IPS DF 4.7 (cell line): ENCODE data around the gene LGMN.
A peak's percentile ranks its signal among the peaks of the same experiment; 100 is the strongest.
"Not testable (repeated sequence)": the region's sequence is repeated elsewhere in the genome, so short reads cannot be mapped to it uniquely, and the experiment has no call there.

Experiments used
- DNase-seq: peaks from one replicate; pipeline ENCODE4 v3.0.0-alpha.2; 2013; ENCODE audit warnings: low spot score; ENCODE audit errors: extremely low read depth

Gene LGMN

DNA sequence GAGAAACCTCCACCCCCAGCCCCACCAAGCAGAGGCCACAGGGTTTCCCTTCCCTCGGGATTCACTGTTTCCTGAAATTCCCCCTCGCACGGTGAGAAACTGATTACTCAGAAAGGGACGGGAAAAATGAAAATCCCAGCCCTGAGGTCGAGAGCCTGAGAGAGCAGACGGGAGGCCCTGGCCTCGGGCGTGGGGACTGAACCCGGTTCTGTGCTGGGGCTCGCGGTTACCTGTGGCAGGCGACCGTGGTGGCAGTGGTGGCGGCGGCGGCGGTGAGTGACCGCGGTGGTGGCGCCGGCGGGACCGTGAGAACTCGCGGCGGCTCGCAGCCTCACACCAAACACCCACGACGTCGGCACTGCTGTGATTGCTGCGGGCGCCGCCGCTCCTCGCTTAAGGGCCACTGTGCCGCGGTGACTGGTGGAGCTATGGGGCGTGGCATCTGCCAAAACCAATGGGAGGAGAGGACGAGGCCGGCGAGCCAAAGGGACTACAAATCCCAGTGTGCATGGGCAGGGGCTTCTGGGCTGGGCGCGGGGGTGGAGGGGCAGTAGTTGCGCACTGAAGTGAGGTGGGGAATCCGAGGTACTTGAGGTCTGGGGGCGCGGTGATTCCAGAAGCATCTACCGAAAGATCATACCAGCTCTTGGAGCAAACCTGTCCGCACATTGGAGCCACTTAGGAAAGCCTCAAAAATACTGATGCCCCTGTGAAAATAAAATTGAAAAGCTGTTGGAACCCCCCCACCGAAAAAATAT is at the start of gene LGMN:
Gene LGMN (minus strand): TSS at position 369 of the 758 bp plus-strand sequence. CDS start 15,841 bp downstream, outside the sequence.
- DNase-seq, result peak; percentile 81

DNA sequence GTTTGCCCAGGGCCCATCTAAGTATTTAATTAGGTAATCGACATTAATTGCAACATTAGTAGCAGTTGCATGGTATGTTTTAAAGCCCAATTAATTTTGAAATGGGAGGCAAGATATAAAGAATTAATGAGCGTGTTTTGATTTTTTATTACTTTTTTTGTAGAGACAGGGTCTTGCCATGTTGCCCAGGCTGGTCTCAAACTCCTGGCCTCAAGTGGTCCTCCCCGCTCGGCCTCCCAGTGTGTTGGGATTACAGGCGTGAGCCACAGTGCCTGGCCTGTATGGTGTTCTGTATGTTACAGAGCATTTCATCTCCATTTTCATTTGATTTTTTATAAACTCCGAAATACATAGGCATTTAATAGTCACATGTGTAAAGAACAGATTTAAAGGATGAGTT is 46.5 kb upstream of the LGMN start:
- DNase-seq, result no peak

DNA sequence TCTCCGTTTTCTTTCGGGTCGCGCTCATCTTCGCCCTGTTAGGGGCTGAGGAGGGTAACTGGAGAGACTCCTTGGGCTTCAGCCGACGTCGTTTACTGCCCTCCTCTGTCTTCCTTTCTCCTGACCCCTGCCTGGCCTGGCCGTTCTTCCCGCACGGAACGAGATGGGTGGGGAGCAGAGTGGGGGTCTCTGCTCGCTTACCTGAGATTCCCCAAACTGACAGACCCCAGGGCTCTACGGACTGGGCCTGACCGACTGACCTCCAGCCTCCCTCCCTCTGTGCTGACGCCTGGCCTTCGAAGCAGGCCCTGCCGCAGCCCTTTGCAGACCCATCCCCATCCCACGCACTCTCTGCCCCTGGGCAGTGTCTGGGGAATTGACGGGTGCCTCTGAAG is 46.1 kb upstream of the LGMN start:
- DNase-seq, result no peak

DNA sequence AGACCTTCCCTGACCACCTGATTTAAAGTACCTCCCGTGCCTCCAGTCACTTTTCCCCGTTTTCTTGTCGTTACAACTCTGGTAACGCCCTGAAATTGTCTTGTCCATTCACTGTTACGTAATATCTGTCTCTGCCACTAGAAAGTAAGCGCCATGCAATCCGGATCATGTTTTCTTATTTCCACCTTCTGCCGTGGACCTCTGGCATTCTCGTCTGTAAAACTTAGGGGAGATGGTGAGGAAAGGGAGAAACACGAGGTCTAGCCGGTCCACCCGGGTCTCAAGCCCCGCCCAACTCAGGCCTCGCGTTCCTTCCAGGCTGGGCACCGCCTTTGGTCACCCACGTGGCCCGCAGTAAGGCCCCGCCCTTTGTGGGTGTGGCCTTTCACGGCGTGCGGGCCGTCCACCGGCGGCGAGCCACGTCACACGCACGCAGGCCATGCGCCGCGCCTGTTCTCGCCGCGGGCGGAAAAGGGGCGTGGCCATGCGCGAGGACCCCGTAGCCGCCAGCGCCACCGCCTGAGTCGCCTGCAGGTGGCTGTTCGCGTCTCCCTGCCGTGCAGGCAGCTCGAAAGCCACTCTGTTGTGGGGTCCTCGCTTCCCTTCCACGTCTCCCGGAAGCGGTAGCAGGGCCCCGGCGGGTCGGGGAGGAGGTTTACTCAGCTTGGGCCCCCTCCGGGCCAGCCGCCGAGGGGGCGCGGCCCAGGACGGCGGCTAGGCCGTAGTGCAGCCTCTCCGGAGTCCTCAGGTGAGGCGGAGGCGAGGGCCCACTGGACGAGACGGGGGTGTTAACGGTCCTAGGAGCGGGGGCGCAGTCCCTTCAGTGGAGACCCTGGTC is 45.5 kb upstream of the LGMN start, which contains the start of gene GOLGA5:
Gene GOLGA5 (plus strand): TSS at position 597 of the 838 bp plus-strand sequence. CDS start 3,133 bp downstream, outside the sequence.
- DNase-seq, result peak; percentile 69

DNA sequence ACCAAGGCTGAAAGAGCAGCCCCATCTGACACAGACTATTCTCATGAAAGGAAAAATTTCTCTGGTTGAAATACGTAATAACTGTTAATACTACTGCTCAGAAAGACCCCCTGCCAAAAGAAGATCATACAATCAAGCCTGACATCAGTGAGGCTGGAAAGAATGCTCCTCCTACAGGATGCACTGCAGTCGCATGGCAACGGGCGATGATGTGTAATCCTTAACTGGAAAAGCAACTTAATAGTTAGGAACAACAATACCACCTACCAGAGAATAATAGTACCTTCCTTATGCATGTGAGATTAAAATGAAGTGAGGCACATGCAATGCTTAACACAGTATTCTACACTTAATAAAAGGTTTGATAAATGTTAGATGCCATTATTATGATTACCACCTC is 44.5 kb upstream of the LGMN start:
- no peak for DNase-seq

DNA sequence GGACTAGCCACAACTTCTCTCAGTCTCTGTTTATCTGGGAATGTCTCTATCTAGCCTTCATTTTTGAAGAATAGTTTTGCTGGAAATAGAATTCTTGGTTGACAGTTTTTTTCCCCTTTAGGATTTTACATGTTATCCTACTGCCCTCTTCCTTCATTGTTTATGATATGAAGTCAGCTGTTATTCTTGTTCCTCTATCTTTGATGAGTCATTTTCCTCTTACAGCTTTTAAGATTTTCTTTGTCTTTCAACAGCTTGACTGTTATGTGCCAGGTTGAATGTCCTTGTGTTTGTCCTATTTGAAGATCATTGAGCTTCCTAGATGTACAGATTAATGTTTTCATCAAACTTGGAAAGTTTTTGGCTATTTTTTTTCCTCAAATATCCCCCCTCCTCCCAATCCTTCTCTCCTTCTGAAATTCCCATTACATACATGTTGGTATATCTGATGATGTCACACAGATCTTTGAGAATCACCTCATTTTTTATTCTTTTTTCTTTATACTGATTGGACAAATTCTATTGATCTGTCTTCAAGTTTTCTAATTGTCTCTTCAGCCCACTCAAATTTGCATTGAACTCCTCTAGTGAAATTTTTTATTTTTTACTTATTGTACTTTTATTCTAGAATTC is 41.1 kb upstream of the LGMN start:
- DNase-seq, result no peak

DNA sequence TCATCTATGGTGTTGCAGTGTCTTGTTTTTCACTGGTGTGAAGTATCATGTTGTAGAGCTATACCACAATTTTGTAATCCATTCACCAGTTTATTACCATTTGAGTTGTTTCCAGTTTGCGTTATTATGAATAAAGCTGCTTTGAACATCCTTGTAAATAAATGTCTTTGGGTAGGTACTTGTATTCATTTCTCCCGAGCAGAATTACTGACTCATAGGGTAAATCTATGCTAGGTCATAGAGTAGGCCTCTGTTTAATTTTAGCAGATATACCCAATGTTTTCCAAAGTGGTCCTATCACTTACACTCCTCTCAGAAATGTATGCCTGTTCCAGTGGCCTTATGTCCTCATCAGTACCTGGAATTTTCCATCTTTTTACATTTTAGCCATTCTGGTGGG is 39.1 kb upstream of the LGMN start:
- no peak for DNase-seq

DNA sequence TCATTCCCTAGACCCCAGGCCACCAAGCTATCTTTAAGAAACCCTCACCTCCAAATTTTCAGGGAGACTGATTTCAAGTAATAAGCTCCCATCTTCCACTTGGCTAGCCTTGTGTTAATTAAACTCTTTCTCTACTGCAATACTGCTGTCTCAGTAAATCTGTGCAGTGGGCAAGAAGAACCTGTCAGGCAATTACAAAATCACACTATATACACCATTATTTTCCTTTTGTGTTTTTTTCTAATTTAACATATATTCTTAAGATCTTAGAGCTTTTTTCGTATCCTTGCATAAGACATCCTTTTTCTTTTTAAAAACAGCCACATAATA is 38.0 kb upstream of the LGMN start:
- DNase-seq, result no peak

DNA sequence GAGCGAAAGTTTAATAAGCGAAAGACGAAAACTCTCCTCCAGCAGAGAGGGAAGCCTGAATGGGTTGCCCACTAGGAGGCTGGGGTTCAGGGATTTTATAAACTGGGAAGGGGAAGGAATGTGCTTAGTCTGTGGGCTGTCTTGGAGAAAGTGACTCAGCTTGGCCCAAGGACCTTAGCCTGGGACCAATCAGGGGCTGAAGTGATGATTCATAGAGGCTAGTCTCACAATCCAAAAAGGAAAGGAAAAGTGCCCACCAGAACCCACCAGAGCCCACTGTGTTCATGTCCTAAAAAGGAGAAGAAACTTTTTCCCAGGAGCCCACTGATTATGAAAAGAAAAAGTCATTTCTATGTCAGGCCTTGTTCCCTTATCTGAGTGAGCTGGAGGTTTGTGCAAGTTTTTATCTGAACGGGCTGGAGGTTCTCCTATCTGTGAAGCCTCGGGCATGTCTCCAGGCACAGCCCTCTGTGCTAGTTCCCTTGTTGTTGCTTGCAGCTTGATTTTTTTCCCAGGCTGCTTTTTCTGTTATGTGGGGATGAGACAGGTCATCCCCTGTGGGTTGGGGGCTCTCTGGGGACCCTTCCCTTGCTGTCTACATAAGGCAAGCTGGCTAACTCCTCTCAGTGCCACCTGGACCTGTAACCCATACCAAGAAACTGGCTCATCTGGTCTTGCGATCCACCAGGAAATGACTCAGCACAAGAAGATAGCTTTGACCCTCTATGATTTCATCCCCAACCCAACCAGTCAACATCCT is 37.4 kb upstream of the LGMN start:
- no peak for DNase-seq

DNA sequence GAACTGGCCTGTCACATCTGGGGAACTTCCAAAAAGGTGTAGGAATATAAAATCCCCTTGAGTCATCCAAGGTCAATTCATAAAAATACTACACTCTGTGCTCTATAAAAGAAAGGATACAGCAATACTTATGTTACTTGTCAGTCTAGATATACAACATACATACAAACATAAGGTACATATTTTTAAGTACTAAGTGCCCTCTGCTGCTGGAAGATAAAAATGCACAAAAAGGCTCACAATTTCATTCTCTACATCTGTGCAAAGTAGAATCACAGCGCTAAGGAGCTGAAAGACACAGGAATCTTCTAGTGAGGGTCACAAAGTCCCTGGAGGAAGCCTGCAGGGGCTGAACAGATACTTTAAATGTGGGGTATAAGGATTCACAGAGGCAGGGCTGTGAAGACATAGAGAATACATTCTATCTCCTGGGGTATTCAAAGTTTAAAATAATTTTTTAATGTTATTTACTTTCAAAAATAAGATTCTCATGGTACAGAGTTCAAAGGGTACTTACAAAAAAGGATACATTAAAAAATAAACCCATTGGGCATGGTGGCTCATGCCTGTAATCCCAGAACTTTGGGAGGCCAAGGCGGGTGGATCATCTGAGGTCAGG is 35.5 kb upstream of the LGMN start:
- no peak for DNase-seq

DNA sequence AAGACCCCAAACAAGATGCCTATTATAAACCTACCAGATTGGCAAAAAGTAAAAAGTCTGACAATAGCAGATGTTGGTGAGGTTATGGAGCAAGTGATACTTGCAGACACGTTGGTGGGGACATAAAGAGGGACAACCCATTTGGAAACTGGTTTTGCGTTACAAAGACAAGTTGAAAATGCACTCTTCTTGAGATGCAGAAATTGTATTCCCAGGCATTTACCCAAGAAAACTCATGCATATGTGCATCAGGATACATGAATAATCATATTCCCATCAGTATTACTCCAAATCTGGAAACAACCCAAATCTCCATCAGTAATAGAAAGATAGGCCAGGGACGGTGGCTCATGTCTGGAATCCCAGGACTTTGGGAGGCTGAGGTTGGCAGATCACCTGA is 32.9 kb upstream of the LGMN start:
- DNase-seq, result no peak

DNA sequence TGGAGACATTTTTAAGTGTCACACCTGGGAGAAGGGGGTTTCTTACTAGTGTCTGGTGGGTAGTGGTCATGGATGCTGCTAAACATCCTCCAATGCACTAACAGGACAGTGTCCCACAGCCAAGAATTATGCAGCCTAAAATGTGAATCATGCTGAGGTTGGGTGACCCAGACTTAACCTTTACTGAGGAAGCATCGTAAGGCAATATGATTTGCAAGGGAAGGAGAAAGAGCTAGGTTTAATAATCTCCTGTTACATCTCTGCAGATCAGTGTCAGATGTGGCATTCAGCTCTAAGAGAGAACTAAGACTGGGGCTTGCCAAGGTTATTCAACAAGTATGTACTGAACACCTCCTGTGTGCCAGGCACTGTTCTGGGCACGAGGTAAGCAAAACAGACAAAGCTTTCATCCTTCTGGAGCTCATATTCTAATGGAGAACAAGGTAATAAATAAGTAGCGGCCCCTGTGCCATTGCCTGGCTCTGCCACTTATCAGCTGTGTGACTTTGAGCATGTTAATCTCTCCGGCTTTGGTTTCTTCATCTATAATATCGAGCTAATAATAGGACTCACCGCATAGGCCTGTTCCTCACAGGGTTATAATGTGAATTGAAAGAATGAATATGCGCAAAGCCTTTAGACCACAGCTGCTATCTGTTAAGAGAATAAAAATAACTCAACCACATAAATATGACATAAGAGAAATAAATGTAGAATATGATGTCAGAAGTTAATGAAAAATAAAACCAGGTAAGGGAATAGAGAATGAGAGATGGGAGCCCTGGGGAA is 32.2 kb upstream of the LGMN start:
- DNase-seq, result no peak

DNA sequence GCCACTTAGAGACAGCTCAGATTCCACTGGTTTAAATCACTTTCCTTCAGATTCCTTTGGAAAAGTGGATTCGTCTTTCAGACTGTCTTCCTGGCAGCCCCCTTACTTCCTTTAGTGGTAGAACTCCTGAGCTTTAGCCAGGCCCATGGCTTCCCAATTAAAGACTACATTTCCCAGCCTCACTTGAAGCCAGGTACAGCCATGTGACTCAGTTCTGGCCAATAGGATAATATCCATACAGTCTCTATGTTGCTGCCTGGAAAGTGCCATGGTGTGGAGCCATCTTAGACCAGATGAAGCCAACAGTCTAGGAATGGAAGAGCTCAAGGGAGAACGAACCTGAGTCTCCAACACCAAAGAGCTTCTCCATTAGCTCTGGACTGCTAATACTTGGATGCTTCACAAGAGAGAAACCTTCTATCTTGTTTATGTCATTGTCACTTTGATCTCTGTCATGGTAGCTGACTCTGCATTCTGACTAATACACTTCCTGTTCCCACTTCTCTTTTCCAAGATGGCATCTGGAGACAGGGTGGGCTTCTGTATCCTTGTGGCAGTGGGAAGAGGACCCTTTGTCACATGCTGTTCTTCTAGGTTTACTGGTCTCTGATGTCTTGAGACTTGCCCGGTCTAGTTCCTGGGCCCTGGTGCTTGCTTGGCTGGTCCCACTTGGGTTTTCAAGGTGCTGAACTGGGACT is 30.6 kb upstream of the LGMN start:
- peak; percentile 22 for DNase-seq

DNA sequence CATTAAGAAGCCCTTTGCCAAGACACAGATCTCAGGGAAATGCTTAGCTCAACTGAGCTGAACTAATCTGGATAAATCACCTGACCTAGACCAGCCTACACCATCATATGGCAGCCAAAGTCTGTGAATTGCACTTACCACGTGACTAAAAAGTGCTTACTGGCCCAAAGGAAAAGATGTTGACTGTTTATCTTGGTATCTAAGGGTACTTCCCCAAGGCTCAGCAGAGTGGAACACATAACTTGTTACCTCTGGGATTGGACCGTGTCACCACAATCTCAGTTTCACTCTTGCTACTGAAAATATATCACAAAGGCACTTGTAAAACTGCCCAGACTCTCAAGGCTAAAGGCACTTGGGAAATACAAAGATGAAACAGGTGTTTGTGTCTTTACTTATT is 26.9 kb upstream of the LGMN start:
- not testable (repeated sequence) for DNase-seq

DNA sequence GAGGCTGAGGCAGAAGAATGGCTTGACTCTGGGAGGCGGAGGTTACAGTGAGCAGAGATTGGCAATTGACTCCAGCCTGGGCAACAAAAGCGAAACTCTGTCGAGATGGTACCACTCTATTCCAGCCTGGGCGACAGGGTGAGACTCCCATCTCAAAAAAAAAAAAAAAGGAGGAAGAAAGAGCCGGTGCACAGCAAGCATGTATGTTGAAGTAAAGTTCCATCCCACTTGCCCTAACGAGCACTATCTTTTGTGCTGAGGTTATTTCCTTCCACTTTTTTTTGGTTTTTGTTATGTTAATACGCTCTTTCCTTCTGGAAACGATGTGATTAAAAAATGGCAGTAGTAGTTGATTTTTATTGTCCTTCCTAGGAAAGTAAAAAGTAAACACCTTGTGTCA is 26.1 kb upstream of the LGMN start:
- DNase-seq, result no peak

DNA sequence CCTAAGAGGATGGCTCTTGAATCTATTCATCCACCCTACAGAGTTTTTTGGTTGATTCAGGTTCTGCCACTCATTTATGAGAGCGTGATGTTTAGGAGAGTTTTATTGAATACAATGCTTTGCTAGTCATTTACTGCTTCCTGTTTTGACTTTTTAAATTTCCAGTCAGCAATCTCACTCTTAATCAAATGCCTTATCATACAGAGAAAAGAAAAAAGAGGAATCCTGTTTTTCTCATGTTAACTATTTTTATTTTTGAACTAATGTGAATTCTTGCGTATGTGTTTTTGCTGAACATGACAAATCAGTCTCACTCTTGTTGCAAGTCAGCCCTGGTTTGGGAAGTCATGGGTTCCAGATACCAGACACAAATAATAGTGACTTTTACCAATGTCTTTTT is 22.1 kb upstream of the LGMN start:
- DNase-seq, result no peak

DNA sequence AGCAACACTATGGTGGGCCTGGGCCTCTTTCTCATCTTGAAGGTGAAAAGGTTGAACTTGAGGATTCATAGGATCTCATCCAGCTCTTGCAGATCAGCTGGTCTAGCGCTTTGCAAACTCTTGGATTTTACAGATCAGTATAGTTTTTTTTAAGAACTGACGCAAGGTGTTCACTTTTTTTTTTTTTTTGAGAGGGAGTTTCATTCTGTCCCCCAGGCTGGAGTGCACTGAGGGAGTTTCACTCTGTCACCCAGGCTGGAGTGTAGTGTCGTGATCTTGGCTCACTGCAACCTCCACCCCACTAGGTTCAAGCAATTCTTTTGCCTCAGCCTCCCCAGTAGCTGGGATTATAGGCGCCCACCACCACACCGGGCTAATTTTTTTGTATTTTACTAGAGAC is 20.4 kb upstream of the LGMN start:
- no peak for DNase-seq

DNA sequence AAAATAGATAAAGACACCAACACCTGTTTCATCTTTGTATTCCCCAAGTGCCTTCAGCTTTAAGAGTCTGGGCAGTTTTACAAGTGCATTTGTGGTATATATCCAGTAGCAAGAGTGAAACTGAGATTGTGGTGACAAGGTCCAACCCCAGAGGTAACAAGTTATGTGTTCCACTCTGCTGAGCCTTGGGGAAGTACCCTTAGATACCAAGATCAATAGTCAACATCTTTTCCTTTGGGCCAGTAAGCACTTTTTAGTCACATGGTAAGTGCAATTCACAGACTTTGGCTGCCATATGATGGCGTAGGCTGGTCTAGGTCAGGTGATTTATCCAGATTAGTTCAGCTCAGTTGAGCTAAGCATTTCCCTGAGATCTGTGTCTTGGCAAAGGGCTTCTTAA is 19.8 kb upstream of the LGMN start:
- DNase-seq, result not testable (repeated sequence)
